NCI-H2227 (cell line): ENCODE results near the gene ANAPC2.

Source experiments
- DNase-seq: peaks from one replicate; lab custom pipeline; 2025; ENCODE audit not compliant: unreplicated experiment; lab: John Stamatoyannopoulos, UW

The ANAPC2 gene

GRCh38 chr9:137176302-137177182, 11.8 kb downstream of the ANAPC2 start:
- DNase-seq: peak; percentile 30

- DNase-seq: no peak
These were observed 12.9 kb downstream of the ANAPC2 start for GRCh38 chr9:137175345-137175961.

GRCh38 chr9:137174722-137175293, 13.6 kb downstream of the ANAPC2 start:
- no peak for DNase-seq

- no peak for DNase-seq
These were observed 14.3 kb downstream of the ANAPC2 start for GRCh38 chr9:137173796-137174664.

- no peak for DNase-seq
These were observed 15.2 kb downstream of the ANAPC2 start for GRCh38 chr9:137172901-137173795.

GRCh38 chr9:137171149-137171900, 17.0 kb downstream of the ANAPC2 start:
- no peak for DNase-seq

- DNase-seq: no peak
These were observed 17.7 kb downstream of the ANAPC2 start for GRCh38 chr9:137170486-137171148.

- DNase-seq: no peak
These were observed 18.4 kb downstream of the ANAPC2 start, which contains the start of gene LRRC26 for GRCh38 chr9:137169896-137170358. TSS of gene LRRC26 (minus strand) at chr9:137170051. CDS start at chr9:137169943, 108 bp downstream.

- peak; percentile 89 for DNase-seq
These were observed 19.2 kb downstream of the ANAPC2 start for GRCh38 chr9:137168904-137169856.

- peak; percentile 50 for DNase-seq
These were observed 19.8 kb downstream of the ANAPC2 start for GRCh38 chr9:137168573-137168903.

- peak; percentile 67 for DNase-seq
These were observed 20.4 kb downstream of the ANAPC2 start for GRCh38 chr9:137167747-137168572.

GRCh38 chr9:137167277-137167746, 21.0 kb downstream of the ANAPC2 start:
- peak; percentile 30 for DNase-seq

- no peak for DNase-seq
These were observed 21.8 kb downstream of the ANAPC2 start for GRCh38 chr9:137166380-137167229.

- DNase-seq: no peak
These were observed 23.0 kb downstream of the ANAPC2 start for GRCh38 chr9:137165250-137165836.
